ENCODE measurements around the gene CSE1L. TPM values are rescaled to one million over a fixed set of nuclear protein-coding genes. Genes with fewer than 3 reads are reported as not detected.
"Not testable (repeated sequence)": the region's sequence is repeated elsewhere in the genome, so short reads cannot be mapped to it uniquely, and the experiment has no call there.

CSE1L gene
- total RNA-seq, 1 experiment from 2014 or later = 158 TPM

DNA sequence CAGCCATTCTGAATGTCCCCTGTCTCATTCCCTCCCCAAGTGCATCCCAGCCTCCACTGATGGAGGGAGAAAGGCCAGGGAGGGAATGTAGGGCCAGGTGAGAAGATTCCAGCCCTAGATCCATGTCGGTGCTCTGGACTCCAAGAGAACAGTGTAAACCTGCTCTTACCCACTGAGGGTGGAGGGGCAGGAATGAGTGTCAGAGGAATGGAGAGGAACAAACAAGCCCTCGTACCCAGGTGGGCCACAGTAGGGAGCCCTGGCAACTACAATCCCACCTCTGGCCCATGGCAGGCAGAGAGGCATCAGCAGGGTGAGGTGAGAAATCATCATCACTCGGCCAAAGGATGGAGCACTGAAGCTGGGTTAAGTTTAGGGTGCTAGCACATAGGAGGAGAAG lies 87.5 kb downstream of the CSE1L start:
- Histone ChIP-seq H3K27ac (ENCODE audit: low read depth, low read length) (no peak overlapping the region), H3K9me2 (ENCODE audit: insufficient read depth) (no peaks in the 10 kb centered on the region), H2AFZ (ENCODE audit: low read depth, low read length, poor library complexity, severe bottlenecking) (no peak overlapping the region), H3K9ac (ENCODE audit: low read length) (no peak overlapping the region), H3K79me2 (ENCODE audit: insufficient read depth, low read length) (peaks cover 14% of the 10 kb centered on the region), H3K4me3 (replicated peaks in 1 of 2; ENCODE audit: low read depth in 1 of 2, low read length in 2 of 2) (no peak overlapping the region), H3K4me1 (ENCODE audit: control insufficient read depth in 1 of 2, insufficient read depth in 2 of 2, low read length in 2 of 2) (no peaks in the 10 kb centered on the region), H3K27me3 (ENCODE audit: insufficient read depth, low read length) (no peaks in the 10 kb centered on the region), H3K4me2 (ENCODE audit: low read length) (no peak overlapping the region), H3K9me3 (ENCODE audit: control insufficient read depth in 1 of 2, insufficient read depth in 1 of 2, low read depth in 1 of 2, low read length in 2 of 2) (no peaks in the 10 kb centered on the region), H3K36me3 (ENCODE audit: control insufficient read depth in 1 of 2, insufficient read depth in 2 of 2, low read length in 2 of 2) (peaks cover 3 to 14% of the 10 kb centered on the region in 2 experiments; a peak in 3 of 4 replicates), H4K20me1 (ENCODE audit: insufficient read depth) (no peaks in the 10 kb centered on the region)
- intact Hi-C loops (cut with micrococcal nuclease) = loop anchor here (1.0 to 5.0 kb wide), 2 partner anchors 84 to 189 kb away; no protein-coding TSS in a partner anchor
- RAD21 ChIA-PET (ENCODE audit: low non-redundant PET in 1 of 2, low total read pairs in 2 of 2, uncharacterized antibody in 2 of 2, unreplicated experiment in 2 of 2) = no interaction called here
- no peak for DNase-seq (ENCODE audit: low read depth, low spot score)
- POLR2A ChIA-PET = no interaction called here
- ATAC-seq = no peak
- no peak for TF ChIP-seq EGR1 (IDR thresholded peaks at IDR 0.05; ENCODE audit: low read depth)
- TF ChIP-seq, protein P1, sequence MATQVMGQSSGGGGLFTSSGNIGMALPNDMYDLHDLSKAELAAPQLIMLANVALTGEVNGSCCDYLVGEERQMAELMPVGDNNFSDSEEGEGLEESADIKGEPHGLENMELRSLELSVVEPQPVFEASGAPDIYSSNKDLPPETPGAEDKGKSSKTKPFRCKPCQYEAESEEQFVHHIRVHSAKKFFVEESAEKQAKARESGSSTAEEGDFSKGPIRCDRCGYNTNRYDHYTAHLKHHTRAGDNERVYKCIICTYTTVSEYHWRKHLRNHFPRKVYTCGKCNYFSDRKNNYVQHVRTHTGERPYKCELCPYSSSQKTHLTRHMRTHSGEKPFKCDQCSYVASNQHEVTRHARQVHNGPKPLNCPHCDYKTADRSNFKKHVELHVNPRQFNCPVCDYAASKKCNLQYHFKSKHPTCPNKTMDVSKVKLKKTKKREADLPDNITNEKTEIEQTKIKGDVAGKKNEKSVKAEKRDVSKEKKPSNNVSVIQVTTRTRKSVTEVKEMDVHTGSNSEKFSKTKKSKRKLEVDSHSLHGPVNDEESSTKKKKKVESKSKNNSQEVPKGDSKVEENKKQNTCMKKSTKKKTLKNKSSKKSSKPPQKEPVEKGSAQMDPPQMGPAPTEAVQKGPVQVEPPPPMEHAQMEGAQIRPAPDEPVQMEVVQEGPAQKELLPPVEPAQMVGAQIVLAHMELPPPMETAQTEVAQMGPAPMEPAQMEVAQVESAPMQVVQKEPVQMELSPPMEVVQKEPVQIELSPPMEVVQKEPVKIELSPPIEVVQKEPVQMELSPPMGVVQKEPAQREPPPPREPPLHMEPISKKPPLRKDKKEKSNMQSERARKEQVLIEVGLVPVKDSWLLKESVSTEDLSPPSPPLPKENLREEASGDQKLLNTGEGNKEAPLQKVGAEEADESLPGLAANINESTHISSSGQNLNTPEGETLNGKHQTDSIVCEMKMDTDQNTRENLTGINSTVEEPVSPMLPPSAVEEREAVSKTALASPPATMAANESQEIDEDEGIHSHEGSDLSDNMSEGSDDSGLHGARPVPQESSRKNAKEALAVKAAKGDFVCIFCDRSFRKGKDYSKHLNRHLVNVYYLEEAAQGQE (IDR thresholded peaks at IDR 0.05; ENCODE audit: low read depth) = no peak
- TF ChIP-seq YY1 (IDR thresholded peaks at IDR 0.05; ENCODE audit: extremely low read depth, insufficient replicate concordance, low read depth, low read length) = no peak
- TF ChIP-seq CEBPB (IDR thresholded peaks at IDR 0.05; ENCODE audit: low read depth) = no peak
- no peak for TF ChIP-seq RAD21 (IDR thresholded peaks at IDR 0.05; ENCODE audit: low read depth)
- TF ChIP-seq EZH2phosphoT487 (IDR thresholded peaks at IDR 0.05; ENCODE audit: borderline replicate concordance) = no peak
- CTCF ChIA-PET = interaction anchor here (1.1 to 2.8 kb wide), 4 partner anchors 8 to 85 kb away, joined by 3 to 57 read pairs (median 6); partner anchors contain the start of gene DDX27
- no TSS peak for BruUV-seq (replicated peaks)

DNA sequence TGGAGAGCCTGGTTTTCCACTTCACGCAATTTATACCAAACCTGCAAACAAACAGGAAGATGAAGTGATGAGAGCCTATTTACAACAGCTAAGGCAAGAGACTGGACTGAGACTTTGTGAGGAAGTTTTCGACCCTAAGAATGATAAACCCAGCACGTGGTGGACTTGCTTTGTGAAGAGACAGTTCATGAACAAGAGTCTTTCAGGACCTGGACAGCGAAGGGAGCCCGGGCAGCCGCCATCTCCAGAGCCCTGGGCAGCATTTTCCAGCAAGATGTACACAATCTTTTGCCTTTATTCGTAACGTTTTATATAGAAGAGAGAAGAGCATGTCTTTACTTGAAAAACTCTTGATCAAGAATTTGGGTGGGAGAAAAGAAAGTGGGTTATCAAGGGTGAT lies 88.7 kb downstream of the CSE1L start:
- H3K27me3 ChIP-seq (ENCODE audit: insufficient read depth, low read length); ATAC-seq; H3K9me2 ChIP-seq (ENCODE audit: insufficient read depth); H3K9me3 ChIP-seq (ENCODE audit: control insufficient read depth in 1 of 2, insufficient read depth in 1 of 2, low read depth in 1 of 2, low read length in 2 of 2); H3K4me1 ChIP-seq (ENCODE audit: control insufficient read depth in 1 of 2, insufficient read depth in 2 of 2, low read length in 2 of 2); H3K4me2 ChIP-seq (ENCODE audit: low read length); BruUV-seq (replicated peaks); POLR2A ChIA-PET; H3K27ac ChIP-seq (ENCODE audit: low read depth, low read length); H3K9ac ChIP-seq (ENCODE audit: low read length); RAD21 ChIA-PET (ENCODE audit: low non-redundant PET in 1 of 2, low total read pairs in 2 of 2, uncharacterized antibody in 2 of 2, unreplicated experiment in 2 of 2); H3K4me3 ChIP-seq (replicated peaks in 1 of 2; ENCODE audit: low read depth in 1 of 2, low read length in 2 of 2); H2AFZ ChIP-seq (ENCODE audit: low read depth, low read length, poor library complexity, severe bottlenecking); H4K20me1 ChIP-seq (ENCODE audit: insufficient read depth); DNase-seq (ENCODE audit: low read depth, low spot score): not testable (repeated sequence)
- Histone ChIP-seq H3K36me3 (ENCODE audit: control insufficient read depth in 1 of 2, insufficient read depth in 2 of 2, low read length in 2 of 2) (peaks cover 3 to 14% of the 10 kb centered on the region in 2 experiments; a peak in 3 of 4 replicates), H3K79me2 (ENCODE audit: insufficient read depth, low read length) (peaks cover 16% of the 10 kb centered on the region)
- intact Hi-C loops (cut with micrococcal nuclease) = loop anchor here (5.0 kb wide), 1 partner anchor 188 kb away; no protein-coding TSS in a partner anchor
- CTCF ChIA-PET = interaction anchor here (0.7 to 2.8 kb wide), 2 partner anchors 83 to 1278 kb away, joined by 4 to 57 read pairs; partner anchors contain the start of gene DDX27
